H9 (cell line): ENCODE results near the gene EPB41L2. TPM values are rescaled to one million over a fixed set of nuclear protein-coding genes. Genes with fewer than 3 reads are reported as not detected.

Experiments used
- DNase-seq: peaks from one replicate; pipeline ENCODE4 v3.0.0-alpha.2; 2017
- H2AFZ ChIP-seq: one replicate; pipeline ENCODE4 v1.6.1; 2013; ENCODE audit warnings: mild to moderate bottlenecking, low read length, control low read depth, moderate library complexity
- H2AK5ac ChIP-seq: 2 replicates; pipeline ENCODE4 v1.6.1; 2013; ENCODE audit warnings: low read length, control low read depth, mixed read lengths; ENCODE audit not compliant: insufficient read length
- H2BK120ac ChIP-seq: one replicate; pipeline ENCODE4 v1.6.1; 2013; ENCODE audit warnings: low read depth, mild to moderate bottlenecking, low read length, control low read depth, inconsistent platforms; ENCODE audit not compliant: poor library complexity, severe bottlenecking
- H2BK12ac ChIP-seq: 2 replicates; pipeline ENCODE4 v1.6.1; 2013; ENCODE audit warnings: low read length, control low read depth, mixed read lengths, low read depth; ENCODE audit not compliant: insufficient read length
- H2BK15ac ChIP-seq: 2 replicates; pipeline ENCODE4 v1.6.1; 2013; ENCODE audit warnings: low read depth, low read length, control low read depth
- H2BK20ac ChIP-seq: one replicate; pipeline ENCODE4 v1.6.1; 2013; ENCODE audit warnings: low read depth, mild to moderate bottlenecking, low read length, control low read depth, inconsistent platforms; ENCODE audit not compliant: poor library complexity, severe bottlenecking
- H2BK5ac ChIP-seq: 2 replicates; pipeline ENCODE4 v1.6.1; 2013; ENCODE audit warnings: low read length, control low read depth, mixed read lengths; ENCODE audit not compliant: insufficient read length
- H3K14ac ChIP-seq: 2 replicates; pipeline ENCODE4 v1.6.1; 2013; ENCODE audit warnings: low read length, control low read depth; ENCODE audit not compliant: insufficient read depth
- H3K18ac ChIP-seq: 2 replicates; pipeline ENCODE4 v1.6.1; 2013; ENCODE audit warnings: low read depth, mild to moderate bottlenecking, mixed read lengths, low read length, control low read depth; ENCODE audit not compliant: insufficient read length
- H3K23ac ChIP-seq: 2 replicates; pipeline ENCODE4 v1.6.1; 2013; ENCODE audit warnings: low read length, control low read depth, mixed read lengths, low read depth; ENCODE audit not compliant: insufficient read length
- H3K23me2 ChIP-seq: 2 replicates; pipeline ENCODE4 v1.6.1; 2013; ENCODE audit warnings: low read depth, mild to moderate bottlenecking, mixed read lengths, low read length, control low read depth; ENCODE audit not compliant: insufficient read length, poor library complexity, severe bottlenecking
- H3K27ac ChIP-seq: 2 replicates; pipeline ENCODE4 v1.5.1; 2013; ENCODE audit warnings: low read length, control low read depth, mixed read lengths, low read depth; ENCODE audit not compliant: insufficient read length
- H3K27me3 ChIP-seq: 2 replicates; pipeline ENCODE4 v1.6.1; 2013; ENCODE audit warnings: low read length, control low read depth, inconsistent platforms; ENCODE audit not compliant: insufficient read depth
- H3K4ac ChIP-seq: 2 replicates; pipeline ENCODE4 v1.6.1; 2013; ENCODE audit warnings: low read depth, mild to moderate bottlenecking, control low read depth, inconsistent platforms, low read length, moderate library complexity
- H3K4me1 ChIP-seq: 2 replicates; pipeline ENCODE4 v1.6.1; 2013; ENCODE audit warnings: low read length, control low read depth, inconsistent platforms; ENCODE audit not compliant: insufficient read depth
- H3K4me2 ChIP-seq: 2 replicates; pipeline ENCODE4 v1.6.1; 2013; ENCODE audit warnings: low read length, control low read depth, mixed read lengths; ENCODE audit not compliant: insufficient read length, insufficient read depth
- H3K56ac ChIP-seq: 2 replicates; pipeline ENCODE4 v1.6.1; 2013; ENCODE audit warnings: low read depth, mild to moderate bottlenecking, mixed read lengths, low read length, control low read depth; ENCODE audit not compliant: insufficient read length
- H3K79me1 ChIP-seq: 2 replicates; pipeline ENCODE4 v1.6.1; 2013; ENCODE audit warnings: low read depth, mild to moderate bottlenecking, moderate library complexity, low read length, control low read depth, inconsistent platforms; ENCODE audit not compliant: insufficient read depth, poor library complexity, severe bottlenecking
- H3K79me2 ChIP-seq: 2 replicates; pipeline ENCODE4 v1.6.1; 2013; ENCODE audit warnings: low read length, control low read depth, inconsistent platforms; ENCODE audit not compliant: insufficient read depth
- H3K9ac ChIP-seq: 2 replicates; pipeline ENCODE4 v1.6.1; 2013; ENCODE audit warnings: low read length, control low read depth, mixed read lengths; ENCODE audit not compliant: insufficient read length; ENCODE audit errors: extremely low read depth
- H3K9me3 ChIP-seq: one replicate; pipeline ENCODE4 v1.6.1; 2013; ENCODE audit warnings: low read depth, low read length, inconsistent platforms; ENCODE audit not compliant: control insufficient read depth
- H3T11ph ChIP-seq: one replicate; pipeline ENCODE4 v1.6.1; 2013; ENCODE audit warnings: mild to moderate bottlenecking, low read length, control low read depth, inconsistent platforms
- H4K20me1 ChIP-seq: one replicate; pipeline ENCODE4 v1.6.1; 2013; ENCODE audit not compliant: control insufficient read depth, insufficient read length, insufficient read depth
- H4K5ac ChIP-seq: 2 replicates; pipeline ENCODE4 v1.6.1; 2013; ENCODE audit warnings: low read depth, mild to moderate bottlenecking, mixed read lengths, low read length, control low read depth; ENCODE audit not compliant: insufficient read length
- H4K8ac ChIP-seq: replicated peaks from 2 replicates; pipeline ENCODE4 v1.6.1; 2013; ENCODE audit warnings: low read length, control low read depth, mixed read lengths, low read depth; ENCODE audit not compliant: insufficient read length
- H4K91ac ChIP-seq: 2 replicates; pipeline ENCODE4 v1.6.1; 2013; ENCODE audit warnings: low read depth, mild to moderate bottlenecking, moderate library complexity, mixed read lengths, low read length, control low read depth; ENCODE audit not compliant: insufficient read length
- H3K27ac Mint-ChIP-seq, 3 experiments: 2 replicates in 2 of 3; 3 replicates in 1 of 3; pipeline ENCODE4 v1.8.0; 2020 to 2021; ENCODE audit warnings: mixed read lengths in 3 of 3, mild to moderate bottlenecking in 1 of 3, moderate library complexity in 1 of 3
- H3K27me3 Mint-ChIP-seq: 2 replicates; pipeline ENCODE4 v1.8.0; 2021; ENCODE audit warnings: low read depth, mild to moderate bottlenecking, moderate library complexity, mixed read lengths
- H3K36me3 Mint-ChIP-seq, 3 experiments: 2 replicates in 2 of 3; 3 replicates in 1 of 3; pipeline ENCODE4 v1.8.0; 2020 to 2021; ENCODE audit warnings: low read depth in 3 of 3, mixed read lengths in 3 of 3; ENCODE audit not compliant: insufficient read depth in 1 of 3
- H3K4me1 Mint-ChIP-seq, 2 experiments: 2 replicates each; pipeline ENCODE4 v1.8.0; 2020; ENCODE audit warnings: mixed read lengths in 2 of 2
- H3K4me3 Mint-ChIP-seq, 2 experiments: 2 replicates in 1 of 2; 3 replicates in 1 of 2; pipeline ENCODE4 v1.8.0; 2020 to 2021; ENCODE audit warnings: mild to moderate bottlenecking in 2 of 2, mixed read lengths in 2 of 2, moderate library complexity in 1 of 2
- H3K9me3 Mint-ChIP-seq, 2 experiments: 2 replicates in 1 of 2; 3 replicates in 1 of 2; pipeline ENCODE4 v1.8.0; 2020; ENCODE audit warnings: mild to moderate bottlenecking in 2 of 2, mixed read lengths in 2 of 2, moderate library complexity in 1 of 2
- WGBS: extraction: QIAGEN DNeasy Blood & Tissue Kit; methylation state at CpG from one replicate; pipeline ENCODE4 v1.1.7; 2013; ENCODE audit warnings: missing lambda C conversion rate, low lambda C conversion rate, mixed read lengths; ENCODE audit not compliant: insufficient read length; ENCODE audit errors: extremely low coverage; 5-methylcytosine and 5-hydroxymethylcytosine counted together
- total RNA-seq: library from RNA; stranded (reverse); gene quantifications from 2 replicates; pipeline ENCODE4 v1.2.1, GENCODE V29; 2021
- TF ChIP-seq, protein P1 (sequence below): fragments of 200-600 bp; sonication (generic); conservative IDR thresholded peaks from 3 replicates; pipeline ENCODE4 v1.8.0; 2021; ENCODE audit warnings: antibody characterized with exemption, mild to moderate bottlenecking

The EPB41L2 gene
- total RNA-seq, 1 experiment from 2014 or later, result 90.2 TPM

DNA sequence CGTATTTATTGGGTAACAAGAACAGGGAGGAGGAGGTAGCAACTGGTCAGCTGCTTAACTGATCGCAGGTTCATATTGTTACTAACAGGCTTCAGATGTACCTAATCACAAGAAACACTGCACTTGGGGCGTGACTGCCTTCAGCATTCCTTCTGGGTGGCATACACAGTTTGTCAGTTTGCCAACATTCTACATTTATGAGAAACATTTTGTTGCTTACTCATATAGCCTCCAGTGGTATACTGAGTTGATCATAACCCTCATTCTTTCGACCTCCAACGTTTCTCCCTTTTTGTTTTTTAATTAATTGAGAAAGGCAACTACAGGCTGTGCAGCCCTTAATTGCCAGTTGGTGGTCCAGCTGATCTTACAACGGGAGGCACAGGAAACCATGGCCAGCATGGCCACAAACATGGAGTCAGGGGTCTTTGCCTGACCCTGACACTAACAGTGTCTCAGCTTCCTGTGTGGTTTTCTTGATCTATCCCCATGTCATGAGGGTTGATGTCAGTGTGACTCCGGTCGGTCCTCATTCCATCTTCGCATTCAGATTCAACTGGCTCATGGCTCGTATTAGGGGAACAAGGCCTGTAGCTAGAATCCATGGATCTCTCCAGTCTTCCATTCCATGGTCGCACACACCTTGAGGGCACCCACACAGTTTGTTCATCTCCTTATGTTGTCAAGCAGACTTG, 9.4 kb downstream of the EPB41L2 start:
- no peaks in the 10 kb centered on the region for H4K20me1 ChIP-seq
- H3K4ac ChIP-seq, result no peak overlapping the region
- no peak overlapping the region for H3K23ac ChIP-seq
- Mint-ChIP-seq H3K27ac (no peak overlapping the region), H3K27me3 (no peaks in the 10 kb centered on the region), H3K4me1 (0 out of 4 replicates have a peak, but pooled peaks cover 0 to 3% of the 10 kb centered on the region in 2 experiments), H3K36me3 (peaks cover 19 to 40% (median 21%) of the 10 kb centered on the region in 3 experiments), H3K4me3 (no peak overlapping the region), H3K9me3 (peaks cover 22 to 28% of the 10 kb centered on the region in 2 experiments)
- peaks cover 11% of the 10 kb centered on the region; the same call in 1 of the 2 replicates for H3K79me2 ChIP-seq
- H2AFZ ChIP-seq, result no peak overlapping the region
- no peaks in the 10 kb centered on the region for H3K23me2 ChIP-seq
- H2BK15ac ChIP-seq, result no peak overlapping the region
- H3K14ac ChIP-seq, result no peak overlapping the region
- no peak overlapping the region for H3K18ac ChIP-seq
- H3K79me1 ChIP-seq, result no peaks in the 10 kb centered on the region
- H3T11ph ChIP-seq, result no peak overlapping the region
- no peak for DNase-seq
- H3K4me1 ChIP-seq, result no peaks in the 10 kb centered on the region
- no peak overlapping the region for H2BK20ac ChIP-seq
- H2BK120ac ChIP-seq, result no peak overlapping the region
- no peak overlapping the region for H3K56ac ChIP-seq
- no peaks in the 10 kb centered on the region for H3K27me3 ChIP-seq
- no peak overlapping the region for H2BK5ac ChIP-seq
- H3K9me3 ChIP-seq, result peaks cover 20% of the 10 kb centered on the region
- H4K8ac ChIP-seq, result no peak overlapping the region
- no CpG with 5 or more reads among the region's 11 CpGs for WGBS
- H4K91ac ChIP-seq, result no peak overlapping the region
- no peak overlapping the region for H3K9ac ChIP-seq
- H3K4me2 ChIP-seq, result no peak overlapping the region
- H2AK5ac ChIP-seq, result no peak overlapping the region
- no peak overlapping the region for H3K27ac ChIP-seq
- H4K5ac ChIP-seq, result no peak overlapping the region
- H2BK12ac ChIP-seq, result no peak overlapping the region
- TF ChIP-seq, protein P1, sequence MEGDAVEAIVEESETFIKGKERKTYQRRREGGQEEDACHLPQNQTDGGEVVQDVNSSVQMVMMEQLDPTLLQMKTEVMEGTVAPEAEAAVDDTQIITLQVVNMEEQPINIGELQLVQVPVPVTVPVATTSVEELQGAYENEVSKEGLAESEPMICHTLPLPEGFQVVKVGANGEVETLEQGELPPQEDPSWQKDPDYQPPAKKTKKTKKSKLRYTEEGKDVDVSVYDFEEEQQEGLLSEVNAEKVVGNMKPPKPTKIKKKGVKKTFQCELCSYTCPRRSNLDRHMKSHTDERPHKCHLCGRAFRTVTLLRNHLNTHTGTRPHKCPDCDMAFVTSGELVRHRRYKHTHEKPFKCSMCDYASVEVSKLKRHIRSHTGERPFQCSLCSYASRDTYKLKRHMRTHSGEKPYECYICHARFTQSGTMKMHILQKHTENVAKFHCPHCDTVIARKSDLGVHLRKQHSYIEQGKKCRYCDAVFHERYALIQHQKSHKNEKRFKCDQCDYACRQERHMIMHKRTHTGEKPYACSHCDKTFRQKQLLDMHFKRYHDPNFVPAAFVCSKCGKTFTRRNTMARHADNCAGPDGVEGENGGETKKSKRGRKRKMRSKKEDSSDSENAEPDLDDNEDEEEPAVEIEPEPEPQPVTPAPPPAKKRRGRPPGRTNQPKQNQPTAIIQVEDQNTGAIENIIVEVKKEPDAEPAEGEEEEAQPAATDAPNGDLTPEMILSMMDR, result no peak
